Measurements from ENCODE around the gene TTC21B. TPM values are rescaled to one million over a fixed set of nuclear protein-coding genes. Genes with fewer than 3 reads are reported as not detected.

Gene TTC21B
- total and polyA plus RNA-seq, 9 of the 15 experiments (the other 6 are each of a cell fraction or from before 2014, with no cell fraction given), result 5.2 to 34.9 (median 18.5) TPM

DNA sequence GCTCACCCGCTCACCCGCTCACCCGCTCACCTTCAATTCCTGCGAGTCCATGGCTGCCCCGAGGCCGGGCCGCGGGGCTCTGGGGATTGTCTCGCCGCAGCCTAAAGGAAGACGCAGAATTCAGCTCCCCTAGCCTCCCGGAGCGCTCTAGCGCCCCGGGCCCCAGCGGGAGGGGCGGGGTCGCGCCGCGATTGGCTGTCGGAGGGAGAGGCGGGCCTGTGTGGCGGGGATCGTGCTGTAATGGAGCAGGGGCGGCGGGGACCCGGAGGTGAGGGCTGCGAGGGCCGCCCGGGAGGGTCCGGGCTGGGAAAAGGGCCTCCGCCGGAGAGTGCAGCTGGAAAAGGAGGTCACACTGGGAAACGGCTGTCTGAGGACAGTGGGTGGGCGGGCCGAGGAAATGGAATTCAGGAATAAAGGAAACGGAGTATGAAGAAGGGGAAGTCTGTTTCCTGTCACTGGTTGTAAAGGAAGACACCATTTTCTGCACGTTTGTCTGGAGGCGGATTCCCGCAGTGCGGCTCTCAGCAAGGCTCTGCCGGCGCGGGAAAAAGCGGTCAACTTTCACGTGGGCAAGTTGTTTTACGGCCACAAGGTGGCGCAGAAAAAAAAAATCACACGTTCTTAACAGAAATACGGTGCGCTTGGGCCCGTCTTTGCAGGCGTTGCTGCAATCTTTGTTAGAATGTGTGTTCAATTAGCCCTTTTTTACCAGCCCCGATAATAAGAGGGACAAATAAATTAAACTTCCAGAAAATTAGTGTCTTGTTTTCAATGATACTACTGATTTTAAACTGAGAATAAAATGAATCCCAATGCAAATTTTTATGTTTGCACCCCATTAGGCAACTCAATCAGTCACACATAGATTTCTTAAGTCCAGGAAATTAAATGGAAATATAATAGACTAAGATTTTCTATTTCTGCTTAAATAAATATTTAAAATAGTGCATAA, at the start of gene TTC21B (continued):
- TF ChIP-seq, protein P1, sequence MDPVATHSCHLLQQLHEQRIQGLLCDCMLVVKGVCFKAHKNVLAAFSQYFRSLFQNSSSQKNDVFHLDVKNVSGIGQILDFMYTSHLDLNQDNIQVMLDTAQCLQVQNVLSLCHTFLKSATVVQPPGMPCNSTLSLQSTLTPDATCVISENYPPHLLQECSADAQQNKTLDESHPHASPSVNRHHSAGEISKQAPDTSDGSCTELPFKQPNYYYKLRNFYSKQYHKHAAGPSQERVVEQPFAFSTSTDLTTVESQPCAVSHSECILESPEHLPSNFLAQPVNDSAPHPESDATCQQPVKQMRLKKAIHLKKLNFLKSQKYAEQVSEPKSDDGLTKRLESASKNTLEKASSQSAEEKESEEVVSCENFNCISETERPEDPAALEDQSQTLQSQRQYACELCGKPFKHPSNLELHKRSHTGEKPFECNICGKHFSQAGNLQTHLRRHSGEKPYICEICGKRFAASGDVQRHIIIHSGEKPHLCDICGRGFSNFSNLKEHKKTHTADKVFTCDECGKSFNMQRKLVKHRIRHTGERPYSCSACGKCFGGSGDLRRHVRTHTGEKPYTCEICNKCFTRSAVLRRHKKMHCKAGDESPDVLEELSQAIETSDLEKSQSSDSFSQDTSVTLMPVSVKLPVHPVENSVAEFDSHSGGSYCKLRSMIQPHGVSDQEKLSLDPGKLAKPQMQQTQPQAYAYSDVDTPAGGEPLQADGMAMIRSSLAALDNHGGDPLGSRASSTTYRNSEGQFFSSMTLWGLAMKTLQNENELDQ (CRISPR knock-in tag; IDR thresholded peaks at IDR 0.05; ENCODE audit: borderline replicate concordance), result peak; percentile 74; the same call in 1 of the 2 replicates
- TF ChIP-seq ZNF140 (CRISPR knock-in tag; IDR thresholded peaks at IDR 0.05) (no peak), CREBBP (IDR thresholded peaks at IDR 0.05; ENCODE audit: low read depth, low read length) (no peak), PHF8 (IDR thresholded peaks at IDR 0.05; ENCODE audit: borderline replicate concordance, low read length) (peak; percentile 79), GTF2E2 (tag; IDR thresholded peaks at IDR 0.05) (peak; percentile 84; the same call in 1 of the 2 replicates), SMARCE1 (IDR thresholded peaks at IDR 0.05) (peak; percentile 66; the same call in 1 of the 2 replicates), POLR3G (IDR thresholded peaks at IDR 0.05; ENCODE audit: extremely low read depth, insufficient read length, insufficient replicate concordance) (no peak), U2AF1 (optimal IDR thresholded peaks at IDR 0.05; ENCODE audit: low read depth, low read length) (peak; percentile 46), TGIF2 (CRISPR knock-in tag; IDR thresholded peaks at IDR 0.05) (peak; percentile 80; the same call in 1 of the 2 replicates), NFYB (IDR thresholded peaks at IDR 0.05; ENCODE audit: extremely low read depth, insufficient read length) (peak; percentile 37), E2F3 (CRISPR knock-in tag; IDR thresholded peaks at IDR 0.05) (peak; percentile 94), GATAD2A (IDR thresholded peaks at IDR 0.05) (peak; percentile 63; the same call in 1 of the 2 replicates), RAD21 (CRISPR knock-in tag; conservative IDR thresholded peaks at IDR 0.05 in 1 of 2, IDR thresholded peaks at IDR 0.05 in 1 of 2) (peak; percentile 44 to 50), HNRNPH1 (optimal IDR thresholded peaks at IDR 0.05; ENCODE audit: low read depth, low read length) (no peak), NFE2L1 (tag; IDR thresholded peaks at IDR 0.05; ENCODE audit: borderline replicate concordance, low read depth) (no peak), MXI1 (IDR thresholded peaks at IDR 0.05; ENCODE audit: low read depth, low read length) (0 out of 2 replicates have a peak, but pooled peaks have one; percentile 48), PHB2 (IDR thresholded peaks at IDR 0.05; ENCODE audit: low read depth) (0 out of 2 replicates have a peak, but pooled peaks have one; percentile 23), TAF9B (IDR thresholded peaks at IDR 0.05; ENCODE audit: partially characterized antibody) (peak; percentile 82), HOXB6 (CRISPR knock-in tag; IDR thresholded peaks at IDR 0.05; ENCODE audit: borderline replicate concordance) (no peak), ZNF75A (CRISPR knock-in tag; IDR thresholded peaks at IDR 0.05) (no peak)
- TF ChIP-seq, protein P2, sequence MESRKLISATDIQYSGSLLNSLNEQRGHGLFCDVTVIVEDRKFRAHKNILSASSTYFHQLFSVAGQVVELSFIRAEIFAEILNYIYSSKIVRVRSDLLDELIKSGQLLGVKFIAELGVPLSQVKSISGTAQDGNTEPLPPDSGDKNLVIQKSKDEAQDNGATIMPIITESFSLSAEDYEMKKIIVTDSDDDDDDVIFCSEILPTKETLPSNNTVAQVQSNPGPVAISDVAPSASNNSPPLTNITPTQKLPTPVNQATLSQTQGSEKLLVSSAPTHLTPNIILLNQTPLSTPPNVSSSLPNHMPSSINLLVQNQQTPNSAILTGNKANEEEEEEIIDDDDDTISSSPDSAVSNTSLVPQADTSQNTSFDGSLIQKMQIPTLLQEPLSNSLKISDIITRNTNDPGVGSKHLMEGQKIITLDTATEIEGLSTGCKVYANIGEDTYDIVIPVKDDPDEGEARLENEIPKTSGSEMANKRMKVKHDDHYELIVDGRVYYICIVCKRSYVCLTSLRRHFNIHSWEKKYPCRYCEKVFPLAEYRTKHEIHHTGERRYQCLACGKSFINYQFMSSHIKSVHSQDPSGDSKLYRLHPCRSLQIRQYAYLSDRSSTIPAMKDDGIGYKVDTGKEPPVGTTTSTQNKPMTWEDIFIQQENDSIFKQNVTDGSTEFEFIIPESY (CRISPR knock-in tag; IDR thresholded peaks at IDR 0.05), result peak; percentile 71; the same call in 1 of the 2 replicates

Data from K562 (cell line).